OCI-LY7 (cell line): ENCODE results near the gene FGF5. TPM values are rescaled to one million over a fixed set of nuclear protein-coding genes. Genes with fewer than 3 reads are reported as not detected.

Experiments
- BruUV-seq: library from RNA; stranded (reverse); fragments of 400-500 nt; replicated peaks from 2 replicates; lab custom pipeline; 2021; lab: Mats Ljungman, UMichigan
- CTCF ChIA-PET: fragments of 300-600 bp; sonication (Branson Sonifier 250); formaldehyde crosslinking; loops from one replicate; lab custom pipeline; 2022; ENCODE audit warnings: antibody characterized with exemption; ENCODE audit not compliant: unreplicated experiment; lab: Charles Lee
- POLR2A ChIA-PET: fragments of 300-600 bp; sonication (Branson Sonifier 250); formaldehyde crosslinking; loops from one replicate; lab custom pipeline; 2022; ENCODE audit warnings: antibody characterized with exemption; lab: Charles Lee
- DNase-seq: peaks from one replicate; pipeline ENCODE4 v3.0.0-alpha.2; 2015; ENCODE audit warnings: low spot score
- H2AFZ ChIP-seq: fragments of 200-600 bp; sonication (generic), shearing (Covaris generic); 2 replicates; pipeline ENCODE4 v1.6.1; 2014; ENCODE audit warnings: mild to moderate bottlenecking, antibody characterized with exemption, low read length, moderate library complexity
- H3K27ac ChIP-seq: fragments of 200-600 bp; sonication (generic); 2 replicates; pipeline ENCODE4 v1.5.1; 2014; ENCODE audit warnings: mixed run types, low read depth, mild to moderate bottlenecking, moderate library complexity, low read length, inconsistent platforms; ENCODE audit not compliant: poor library complexity, severe bottlenecking
- H3K36me3 ChIP-seq: fragments of 200-600 bp; sonication (generic); 2 replicates; pipeline ENCODE4 v1.6.1; 2014; ENCODE audit warnings: mild to moderate bottlenecking, antibody characterized with exemption, low read length, moderate library complexity, mixed read lengths; ENCODE audit not compliant: insufficient read depth
- H3K4me1 ChIP-seq: fragments of 200-600 bp; sonication (generic); 2 replicates; pipeline ENCODE4 v1.5.1; 2014; ENCODE audit warnings: mild to moderate bottlenecking, low read length; ENCODE audit not compliant: insufficient read depth, poor library complexity, severe bottlenecking
- H3K4me2 ChIP-seq: fragments of 200-600 bp; sonication (generic); 2 replicates; pipeline ENCODE4 v1.6.1; 2014; ENCODE audit warnings: mild to moderate bottlenecking, low read length
- H3K4me3 ChIP-seq: fragments of 200-600 bp; sonication (generic); 2 replicates; pipeline ENCODE4 v1.5.1; 2014; ENCODE audit warnings: mild to moderate bottlenecking, low read depth, low read length; ENCODE audit not compliant: poor library complexity, severe bottlenecking
- H3K79me2 ChIP-seq: fragments of 200-600 bp; sonication (generic); 2 replicates; pipeline ENCODE4 v1.6.1; 2016; ENCODE audit warnings: low read depth, mild to moderate bottlenecking, low read length, moderate library complexity, mixed read lengths; ENCODE audit not compliant: insufficient read depth
- H3K9me2 ChIP-seq: fragments of 200-600 bp; sonication (generic); 2 replicates; pipeline ENCODE4 v1.6.1; 2016; ENCODE audit warnings: mild to moderate bottlenecking, low read length, mixed read lengths; ENCODE audit not compliant: insufficient read depth
- H3K9me3 ChIP-seq: fragments of 200-600 bp; sonication (generic); 2 replicates; pipeline ENCODE4 v1.6.1; 2014; ENCODE audit warnings: mild to moderate bottlenecking, mixed run types, low read length, mixed read lengths
- H4K20me1 ChIP-seq: fragments of 200-600 bp; sonication (generic); 2 replicates; pipeline ENCODE4 v1.6.1; 2014; ENCODE audit warnings: mild to moderate bottlenecking, antibody characterized with exemption, low read length, moderate library complexity, mixed read lengths; ENCODE audit not compliant: insufficient read depth
- CTCF ChIP-seq: fragments of 200-600 bp; sonication (generic); conservative IDR thresholded peaks from 2 replicates; pipeline ENCODE4 v1.5.1; 2014; ENCODE audit warnings: mild to moderate bottlenecking, antibody characterized with exemption, low read length, moderate library complexity, mixed read lengths
- EZH2phosphoT487 ChIP-seq: fragments of 200-600 bp; sonication (generic); IDR thresholded peaks from 2 replicates; pipeline ENCODE4 v1.6.1; 2018; ENCODE audit warnings: low read depth, borderline replicate concordance, mild to moderate bottlenecking, mixed run types, antibody characterized with exemption, low read length, moderate library complexity, mixed read lengths
- intact Hi-C: fragments of 100-400 bp; cut with micrococcal nuclease; formaldehyde crosslinking; loops from one replicate; pipeline ENCODE4 v1.10.0; 2022; ENCODE audit not compliant: unreplicated experiment
- total RNA-seq, 2 experiments: library from RNA; depleted of rRNA in 1 of 2; stranded (reverse); fragments of >200 nt in 1 of 2; shearing (Covaris generic) in 1 of 2; gene quantifications; 2 replicates each; pipeline ENCODE4 v1.2.3, GENCODE V29; 2014 to 2022

FGF5 gene
- total RNA-seq, 2 experiments from 2014 or later = 0.06 TPM; not detected in 1

DNA sequence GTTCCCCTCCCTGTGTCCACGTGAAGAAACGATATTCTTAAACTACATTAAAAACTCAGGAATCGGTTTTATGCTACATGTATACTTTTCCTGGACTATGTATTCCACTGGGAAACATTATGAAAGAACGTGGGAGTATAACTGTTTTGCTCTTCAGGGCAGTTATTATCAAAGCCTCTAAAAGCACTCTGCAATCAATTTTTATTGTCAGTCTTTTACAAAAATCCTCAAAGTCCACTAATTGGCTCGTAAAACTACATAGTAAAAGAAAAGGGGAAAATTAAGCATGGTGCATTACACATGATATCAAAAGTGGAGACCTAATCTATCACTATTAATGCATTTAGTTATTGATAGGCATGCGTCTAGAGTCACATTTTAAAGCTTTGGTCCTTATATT, 57.7 kb downstream of the FGF5 start:
- H3K4me3 ChIP-seq = no peak overlapping the region

DNA sequence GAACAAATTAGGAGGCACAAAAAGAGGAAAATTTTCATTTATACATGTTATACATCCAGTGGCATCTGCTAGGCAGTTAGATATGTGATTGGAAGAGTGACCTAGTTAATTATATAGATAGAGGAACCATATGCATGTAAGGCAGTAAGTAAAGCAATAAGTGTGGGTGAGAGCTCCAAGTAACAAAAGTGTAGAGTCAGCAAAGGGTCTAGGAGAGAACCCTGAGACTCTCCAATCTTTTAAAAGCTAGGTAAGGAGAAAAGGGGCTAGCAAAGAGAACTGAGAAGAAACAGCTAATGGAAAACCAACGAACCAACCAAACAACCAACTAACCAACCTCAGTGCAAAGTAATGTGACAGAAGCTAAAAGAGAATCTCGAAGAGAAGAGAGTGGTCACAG, 65.2 kb downstream of the FGF5 start:
- POLR2A ChIA-PET = interaction anchor here (0.6 to 1.6 kb wide), 4 partner anchors 13 to 529 kb away, joined by 3 to 4 read pairs (median 4); no protein-coding TSS in a partner anchor
- H3K9me3 ChIP-seq = no peaks in the 10 kb centered on the region
- no TSS peak for BruUV-seq
- CTCF ChIA-PET = no interaction called here
- no peak overlapping the region for H3K4me2 ChIP-seq
- no peaks in the 10 kb centered on the region for H3K9me2 ChIP-seq
- H3K4me1 ChIP-seq = peaks cover 14% of the 10 kb centered on the region
- no peak overlapping the region for H3K27ac ChIP-seq
- H2AFZ ChIP-seq = no peak overlapping the region
- no peak overlapping the region for H3K4me3 ChIP-seq
- TF ChIP-seq EZH2phosphoT487 = no peak
- TF ChIP-seq CTCF = no peak
- DNase-seq = no peak
- H3K79me2 ChIP-seq = no peaks in the 10 kb centered on the region
- H4K20me1 ChIP-seq = no peaks in the 10 kb centered on the region
- intact Hi-C loops = no loop called here
- H3K36me3 ChIP-seq = no peaks in the 10 kb centered on the region

More for the DNA sequence above, 57.7 kb downstream of the FGF5 start:
- ChIA-PET POLR2A (no interaction called here), CTCF (no interaction called here)
- Histone ChIP-seq H4K20me1 (no peaks in the 10 kb centered on the region), H3K79me2 (no peaks in the 10 kb centered on the region), H3K4me1 (no peaks in the 10 kb centered on the region), H2AFZ (no peak overlapping the region), H3K36me3 (no peaks in the 10 kb centered on the region), H3K9me3 (no peaks in the 10 kb centered on the region), H3K27ac (no peak overlapping the region), H3K9me2 (no peaks in the 10 kb centered on the region), H3K4me2 (no peak overlapping the region)
- TF ChIP-seq EZH2phosphoT487 (no peak), CTCF (no peak)
- intact Hi-C loops = no loop called here
- no peak for DNase-seq
- no TSS peak for BruUV-seq

DNA sequence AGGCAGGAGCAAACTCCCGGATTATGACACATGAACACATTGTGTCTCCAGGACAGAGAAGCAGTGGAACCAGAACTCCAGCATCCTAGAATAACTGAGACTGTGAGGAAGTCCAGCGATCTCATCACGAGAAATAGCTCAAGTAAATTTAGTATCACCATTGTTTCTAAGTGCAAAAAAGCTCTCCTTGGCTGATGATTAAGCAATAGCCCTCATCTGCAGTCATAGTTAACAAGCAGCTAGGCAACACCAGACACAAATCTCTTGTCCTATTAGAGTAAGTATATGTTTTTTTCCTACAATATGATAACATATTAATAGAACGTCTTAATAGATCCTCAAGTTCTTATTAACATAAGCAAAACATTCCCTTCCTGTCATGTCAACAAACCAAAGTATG, 66.7 kb downstream of the FGF5 start:
- CTCF ChIA-PET = no interaction called here
- POLR2A ChIA-PET = interaction anchor here (0.5 to 1.6 kb wide), 5 partner anchors 14 to 995 kb away, joined by 3 to 4 read pairs (median 4); no protein-coding TSS in a partner anchor
- H4K20me1 ChIP-seq = no peaks in the 10 kb centered on the region
- H3K9me3 ChIP-seq = no peaks in the 10 kb centered on the region
- H3K4me3 ChIP-seq = no peak overlapping the region
- DNase-seq = no peak
- H2AFZ ChIP-seq = no peak overlapping the region
- H3K4me1 ChIP-seq = peaks cover 14% of the 10 kb centered on the region
- H3K79me2 ChIP-seq = no peaks in the 10 kb centered on the region
- no peaks in the 10 kb centered on the region for H3K9me2 ChIP-seq
- H3K4me2 ChIP-seq = no peak overlapping the region
- intact Hi-C loops = no loop called here
- no peak overlapping the region for H3K27ac ChIP-seq
- no peaks in the 10 kb centered on the region for H3K36me3 ChIP-seq
- TF ChIP-seq EZH2phosphoT487 = no peak
- TF ChIP-seq CTCF = no peak
- no TSS peak for BruUV-seq
